Endothelial cell of hepatic sinusoid (primary cell): ENCODE measurements around the gene TYSND1.
"Not testable (repeated sequence)": the region's sequence is repeated elsewhere in the genome, so short reads cannot be mapped to it uniquely, and the experiment has no call there.

Experiments
- in situ Hi-C: cut with HindIII; loops from 2 replicates; pipeline ENCODE4 v1.10.0; 2017; ENCODE audit warnings: low sequenced_read_pairs

TYSND1 gene

DNA sequence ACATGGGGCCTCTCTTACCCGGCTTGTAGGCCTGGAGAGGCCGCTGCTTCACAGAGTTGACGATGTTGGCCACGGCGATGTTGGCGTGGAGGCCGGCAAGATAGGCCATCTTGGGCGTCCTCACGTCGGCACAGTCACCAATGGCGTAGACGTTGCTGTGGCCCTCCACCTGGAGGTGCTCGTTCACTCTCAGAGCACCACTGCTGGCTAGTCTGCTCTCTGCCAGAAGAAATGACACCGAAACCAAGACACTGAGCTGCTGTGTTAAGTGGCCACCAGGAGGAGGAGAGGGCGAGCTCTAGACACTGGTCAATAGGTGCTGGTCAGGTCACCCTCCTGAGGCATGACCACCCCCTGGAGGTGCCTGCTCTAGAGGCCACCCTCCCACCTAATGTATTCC lies 31.6 kb downstream of the TYSND1 start:
- in situ Hi-C loops: no loop called here

DNA sequence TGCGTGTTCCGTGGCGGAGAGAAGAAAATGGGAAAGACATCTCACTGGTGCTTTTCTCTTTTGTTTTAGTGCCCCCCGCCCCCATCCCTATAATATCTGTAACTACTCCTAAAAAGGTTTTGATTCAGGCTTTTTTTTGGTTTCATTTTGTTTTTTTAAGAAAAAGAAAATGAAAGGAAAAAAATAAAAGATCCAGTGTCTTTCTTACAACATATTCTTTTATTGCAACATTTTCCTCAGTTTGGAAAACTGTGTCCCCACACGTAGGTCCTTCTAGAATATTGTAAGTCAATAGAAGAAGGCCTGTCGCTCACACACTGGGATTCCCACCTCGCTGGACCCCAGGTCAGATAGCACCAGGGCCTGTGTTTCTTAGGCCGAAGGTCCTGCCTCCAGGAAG lies 34.4 kb downstream of the TYSND1 start:
- in situ Hi-C loops: no loop called here

DNA sequence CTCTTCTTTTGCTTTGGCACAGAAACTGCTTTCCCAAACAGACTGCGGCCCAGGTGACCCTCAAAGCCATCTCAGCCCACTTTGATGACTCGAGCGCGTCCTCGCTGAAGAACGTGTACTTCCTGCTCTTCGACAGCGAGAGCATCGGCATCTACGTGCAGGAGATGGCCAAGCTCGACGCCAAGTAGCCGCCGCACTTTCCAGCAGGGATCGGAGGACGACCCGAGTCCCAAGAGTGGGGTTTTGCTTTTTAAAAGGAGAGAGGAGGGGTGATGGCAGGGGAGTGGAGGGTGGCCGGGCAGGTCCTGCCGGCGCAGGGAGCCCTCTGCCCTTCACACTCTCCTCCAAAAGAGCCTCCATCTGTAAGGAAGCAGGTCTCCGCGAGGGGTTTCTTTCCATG lies 35.0 kb downstream of the TYSND1 start:
- in situ Hi-C loops: no loop called here

DNA sequence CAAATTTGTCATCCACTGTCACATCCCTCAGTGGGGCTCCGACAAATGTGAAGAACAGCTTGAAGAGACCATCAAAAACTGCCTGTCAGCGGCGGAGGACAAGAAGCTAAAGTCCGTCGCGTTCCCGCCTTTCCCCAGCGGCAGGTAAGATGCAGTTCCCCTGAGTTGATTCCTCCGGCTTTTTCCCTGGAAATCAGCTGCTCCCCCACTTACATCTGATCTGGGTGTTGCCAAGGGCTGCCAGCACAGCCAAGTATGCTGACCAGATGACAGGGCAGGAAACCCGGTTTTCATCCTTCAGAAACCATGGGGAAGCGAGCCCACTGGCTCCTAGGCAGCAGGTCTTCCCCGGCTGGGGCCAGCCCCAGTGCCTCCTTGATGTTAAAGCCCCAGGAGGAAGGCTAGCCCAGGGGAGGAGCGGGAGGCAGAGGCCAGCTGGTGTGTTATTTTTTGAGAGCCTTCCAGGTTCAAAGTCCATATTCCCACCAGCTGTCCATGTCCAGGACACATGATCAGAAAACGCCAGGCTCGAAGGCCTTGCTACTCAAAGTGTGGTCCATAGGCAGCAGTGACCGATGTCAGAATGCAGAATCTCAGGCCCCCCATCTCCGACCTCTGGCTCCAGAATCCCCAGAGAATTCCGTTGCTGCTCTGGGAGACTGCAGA lies 37.3 kb downstream of the TYSND1 start:
- in situ Hi-C loops: no loop called here

DNA sequence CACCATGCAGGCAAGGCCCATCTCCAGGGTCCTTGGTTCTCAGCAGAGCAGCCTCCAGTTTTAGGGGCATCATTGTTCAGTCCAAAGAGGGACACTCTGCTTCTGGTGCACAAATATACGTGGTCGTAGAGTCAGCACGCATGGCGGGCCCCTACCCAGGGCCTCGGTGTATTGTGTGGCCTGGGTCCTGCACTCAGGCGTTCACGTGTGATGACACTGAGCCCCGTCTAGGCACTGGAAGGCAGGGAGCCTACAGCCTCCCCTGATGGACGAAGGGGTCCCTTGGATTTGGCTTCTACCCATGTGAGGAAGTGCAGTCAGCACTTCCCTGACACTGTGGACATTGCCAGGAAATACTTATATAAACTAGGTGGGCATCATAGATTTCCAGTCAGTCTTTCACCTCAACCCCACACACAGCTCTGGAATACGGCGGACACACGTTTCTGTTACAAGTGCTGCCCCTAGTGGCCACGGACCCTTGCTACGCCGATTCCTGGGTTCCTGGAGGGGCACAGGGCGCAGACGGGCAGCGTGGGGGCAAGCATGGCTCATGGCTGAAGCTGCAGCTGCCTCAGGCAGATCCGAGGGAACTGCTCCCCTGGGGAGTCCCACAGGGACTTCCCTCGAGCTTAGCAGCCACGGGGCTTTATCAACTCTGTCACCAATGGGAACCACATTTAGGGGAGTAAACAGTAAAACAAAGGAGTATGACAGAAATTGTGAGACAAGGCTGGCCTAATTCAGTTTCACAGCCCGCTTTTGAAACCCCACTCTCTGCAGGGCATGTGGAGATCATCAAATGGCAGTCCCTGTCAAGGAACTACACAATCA lies 39.3 kb downstream of the TYSND1 start:
- in situ Hi-C loops: no loop called here

DNA sequence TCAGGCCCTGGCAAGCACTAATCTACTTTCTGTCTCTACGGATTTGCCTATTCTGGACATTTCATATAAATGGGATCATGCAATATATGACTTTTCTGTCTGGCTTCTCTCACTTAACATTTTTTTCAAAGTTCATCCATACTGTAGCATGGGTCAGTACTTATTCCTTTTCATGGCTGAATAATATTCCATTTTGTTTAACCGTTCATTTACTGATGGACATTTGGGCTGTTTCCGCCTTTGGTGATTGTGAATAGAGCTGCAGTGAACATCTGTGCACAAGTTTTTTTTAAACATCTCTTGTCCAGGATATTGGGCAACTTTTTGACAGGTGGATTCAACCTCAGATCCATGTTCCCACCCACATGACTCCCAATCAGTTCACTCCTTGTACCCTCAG lies 44.8 kb downstream of the TYSND1 start:
- in situ Hi-C loops: no loop called here

DNA sequence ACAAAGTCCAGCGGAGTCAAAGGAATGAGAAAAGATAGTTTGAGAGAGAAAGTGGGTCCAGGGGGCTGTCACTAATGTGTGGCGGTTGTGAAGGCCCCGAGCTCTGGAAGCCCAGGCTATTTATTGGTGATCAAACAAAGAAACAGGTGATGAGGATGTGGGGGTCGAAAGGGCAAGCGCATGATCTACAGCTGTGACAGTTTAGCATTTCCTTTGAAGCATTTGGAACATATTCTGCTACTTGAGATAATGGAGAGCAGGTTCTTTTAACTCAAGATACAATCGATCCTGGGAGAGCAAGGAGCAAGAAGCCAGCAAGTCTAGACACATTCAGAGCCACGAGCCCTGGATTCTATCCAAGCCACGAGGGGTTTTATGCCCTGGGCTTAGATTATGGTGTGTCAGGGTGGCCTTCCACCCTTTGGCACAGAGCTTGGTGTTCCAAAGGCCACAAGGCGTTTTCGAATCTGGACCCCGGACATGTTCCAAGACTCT lies 45.4 kb downstream of the TYSND1 start:
- in situ Hi-C loops: not testable (repeated sequence)

DNA sequence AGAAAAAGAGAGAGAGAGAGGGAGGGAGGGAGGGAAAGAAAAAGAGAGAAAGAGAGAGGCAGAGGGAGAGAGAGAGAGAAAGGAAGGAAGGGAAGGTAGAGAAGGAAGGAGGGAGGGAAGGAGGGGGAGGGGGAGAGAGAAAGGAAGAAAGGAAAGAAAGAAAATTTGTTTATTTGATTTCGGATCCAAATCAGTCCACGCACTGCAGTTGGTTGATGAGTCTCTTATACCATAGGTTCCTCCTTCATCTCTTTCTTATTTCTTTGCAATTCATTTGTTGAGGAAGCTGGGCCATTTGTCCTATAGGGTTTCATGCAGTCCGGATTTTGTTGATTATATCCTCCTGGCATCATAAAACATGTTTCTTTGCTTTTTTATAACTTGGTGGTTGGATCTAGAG lies 48.2 kb downstream of the TYSND1 start:
- in situ Hi-C loops: no loop called here

DNA sequence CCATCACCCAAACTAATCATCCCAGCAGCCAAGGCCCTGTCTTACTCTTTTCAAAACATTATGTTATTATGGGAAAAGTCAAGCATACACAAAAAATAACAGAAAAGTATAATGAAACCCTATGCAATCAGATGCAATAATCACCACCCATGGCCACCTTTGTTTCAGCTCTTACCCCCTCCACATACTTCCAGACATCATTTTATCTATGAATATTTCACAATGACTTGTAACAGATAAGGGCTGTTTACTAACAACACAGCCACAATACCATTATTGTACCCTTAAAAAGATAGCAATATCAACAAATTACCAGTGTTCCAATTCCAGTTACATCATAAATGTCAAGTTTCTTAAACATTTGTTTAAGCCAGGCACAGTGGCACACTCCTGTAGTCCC lies 49.0 kb downstream of the TYSND1 start:
- in situ Hi-C loops: no loop called here

DNA sequence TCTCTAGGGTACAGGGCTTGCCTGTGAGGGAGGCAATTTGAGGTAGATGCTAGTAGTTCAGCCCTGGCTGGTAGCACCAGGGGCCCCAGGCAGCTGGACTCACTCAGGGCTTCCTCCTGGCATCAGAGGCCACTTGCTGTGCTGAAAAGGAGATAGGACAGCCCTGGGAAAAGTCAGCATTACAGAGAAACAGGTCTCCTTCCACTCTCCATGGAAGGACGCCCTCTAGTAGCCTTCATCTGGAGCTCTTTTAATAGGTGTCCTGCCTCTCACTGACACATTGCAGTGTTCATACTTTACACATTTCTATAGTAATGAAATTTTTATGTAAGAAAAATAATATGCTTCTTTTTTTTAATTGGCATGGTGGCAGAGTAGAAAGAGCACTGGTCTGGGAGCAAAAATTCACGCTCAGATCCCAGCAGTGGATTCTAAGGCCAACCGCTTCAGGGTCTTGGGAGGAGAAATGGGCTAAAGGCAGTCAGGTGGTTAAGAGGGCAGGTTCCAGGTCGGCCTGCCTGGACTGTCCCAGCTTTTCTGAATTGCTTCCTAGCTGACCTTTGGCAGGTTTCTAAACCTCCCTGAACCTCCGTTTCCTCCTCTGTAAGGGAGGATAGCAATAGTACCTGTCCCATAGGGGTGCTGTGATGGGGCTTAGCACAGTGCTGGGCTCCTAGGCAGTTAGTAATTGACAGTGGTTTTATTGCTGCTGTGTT lies 49.6 kb downstream of the TYSND1 start:
- in situ Hi-C loops: no loop called here

DNA sequence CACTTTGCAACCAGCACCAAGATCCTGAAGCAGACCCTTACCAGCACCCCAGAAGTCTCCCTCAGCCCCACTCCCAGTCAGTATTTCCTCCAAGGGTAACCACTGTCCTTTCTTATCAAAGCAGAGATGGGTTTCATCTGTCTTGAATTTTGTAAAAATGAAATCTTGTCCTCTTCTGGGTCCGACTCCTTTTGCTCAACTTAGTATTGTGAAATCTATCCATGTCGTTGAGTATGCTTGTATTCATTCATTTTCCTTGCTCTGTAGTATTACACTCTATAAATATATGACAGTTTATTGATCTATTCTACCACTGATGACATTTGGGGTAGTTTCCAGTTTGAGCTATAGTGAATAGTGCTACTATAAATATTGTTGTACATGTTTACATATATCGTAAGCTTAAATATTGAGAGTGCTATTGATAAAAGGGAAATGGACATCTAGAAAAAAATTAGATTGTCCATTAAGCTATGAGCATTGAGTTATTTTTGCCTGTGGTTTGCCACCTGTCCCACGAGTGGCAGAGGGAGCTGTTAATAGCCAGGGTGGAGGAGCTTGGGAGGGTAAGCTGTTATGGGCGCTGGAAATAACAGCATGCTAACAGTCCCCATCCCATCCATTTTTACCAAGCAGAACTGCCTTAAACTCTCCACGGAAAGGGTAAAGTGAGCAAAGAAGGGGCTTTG lies 50.3 kb downstream of the TYSND1 start:
- in situ Hi-C loops: no loop called here

DNA sequence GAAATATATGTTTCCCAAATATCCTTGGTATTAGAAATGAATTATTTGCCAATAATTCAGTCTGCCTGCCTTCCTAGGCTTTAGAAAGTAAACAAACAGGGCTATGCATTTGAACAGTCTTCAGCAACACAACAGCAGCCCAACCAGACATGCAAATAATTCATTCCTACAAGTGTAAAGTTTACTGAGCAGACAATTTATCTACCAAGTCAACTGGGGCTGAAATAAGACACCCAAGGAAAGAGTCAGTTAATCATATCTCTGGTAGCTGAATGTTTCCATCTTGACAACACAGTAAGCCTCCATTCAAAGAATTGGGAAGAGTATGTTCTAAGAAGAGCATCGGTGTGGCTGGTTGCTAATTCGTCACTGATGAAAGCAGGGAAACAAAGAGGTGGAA lies 52.2 kb downstream of the TYSND1 start:
- in situ Hi-C loops: no loop called here

DNA sequence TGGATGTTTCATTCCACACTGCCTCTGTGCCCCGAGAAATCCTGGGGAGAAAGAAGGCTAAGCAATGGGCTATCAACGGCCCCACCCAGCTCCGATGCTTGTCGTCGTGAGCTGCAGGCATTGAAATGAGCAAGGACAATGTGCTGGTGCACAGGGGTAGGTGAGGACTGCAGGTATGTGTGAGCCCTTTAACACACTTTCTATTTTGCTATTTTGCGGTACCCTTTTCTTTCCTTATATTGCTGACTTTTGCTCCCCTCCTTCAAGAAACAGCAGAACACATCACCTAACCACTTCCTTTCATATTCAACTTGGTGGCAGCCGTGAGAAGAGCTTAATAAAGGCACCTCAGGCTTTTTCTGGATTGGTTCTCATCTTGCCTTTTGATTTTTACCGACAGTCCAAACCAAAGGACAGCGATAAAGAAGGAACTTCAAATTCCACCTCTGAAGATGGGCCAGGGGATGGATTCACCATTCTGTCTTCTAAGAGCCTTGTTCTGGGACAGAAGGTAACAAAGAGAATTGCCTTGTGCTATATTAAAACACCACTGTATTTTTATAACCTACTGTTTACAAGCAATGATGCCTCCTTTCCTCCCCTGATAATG lies 53.1 kb downstream of the TYSND1 start:
- in situ Hi-C loops: no loop called here

DNA sequence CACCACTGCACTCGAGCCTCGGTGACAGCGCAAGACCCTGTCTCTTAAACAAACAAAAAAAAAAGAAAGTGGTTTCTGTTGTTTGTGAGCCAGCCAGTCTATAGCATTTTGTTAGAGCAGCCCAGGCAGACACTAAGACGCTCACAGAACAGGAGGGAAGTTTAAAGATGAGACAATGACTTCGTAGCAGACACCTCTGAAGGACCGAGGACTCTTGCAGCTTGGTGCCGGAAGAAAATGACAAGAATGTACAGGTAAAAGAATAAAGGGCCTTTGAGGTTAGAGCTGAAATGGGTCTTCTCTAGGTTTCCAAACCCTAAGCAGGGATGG lies 54.1 kb downstream of the TYSND1 start:
- in situ Hi-C loops: no loop called here

DNA sequence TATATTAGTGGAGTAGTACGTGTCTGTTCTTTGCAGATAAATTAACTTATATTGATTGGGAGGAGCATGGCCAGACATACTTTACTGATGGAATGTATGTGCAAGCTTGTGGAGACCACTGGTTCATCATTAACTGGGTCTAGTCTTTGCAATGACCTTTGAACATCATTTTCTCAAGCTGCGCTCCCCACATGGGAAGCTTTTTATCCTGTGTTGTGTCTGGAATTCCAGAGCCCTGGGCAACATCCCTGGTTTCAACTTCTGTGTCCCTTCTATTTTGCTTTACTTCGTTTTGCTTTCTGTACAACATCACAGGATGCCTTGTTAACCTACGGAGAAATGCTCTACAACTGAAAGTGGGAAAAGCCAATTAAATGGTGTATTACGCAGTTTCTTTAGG lies 55.5 kb downstream of the TYSND1 start:
- in situ Hi-C loops: no loop called here

DNA sequence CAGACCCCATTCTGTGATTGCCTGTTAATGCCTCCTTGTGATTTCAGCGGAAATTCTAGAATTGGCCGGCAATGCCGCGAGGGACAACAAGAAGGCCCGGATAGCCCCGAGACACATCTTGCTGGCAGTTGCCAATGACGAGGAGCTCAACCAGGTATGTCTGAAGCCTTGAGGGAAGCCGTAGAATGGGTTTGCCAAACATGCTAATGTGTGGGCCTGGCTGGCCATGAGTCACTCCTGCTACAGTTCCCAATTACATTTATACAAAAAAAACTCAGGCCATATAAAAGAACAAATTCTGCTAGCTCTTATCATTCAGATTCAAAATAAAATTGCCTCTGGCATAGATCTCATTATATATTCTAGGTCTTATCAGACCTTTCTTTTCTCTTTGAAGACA lies 56.5 kb downstream of the TYSND1 start:
- in situ Hi-C loops: no loop called here

DNA sequence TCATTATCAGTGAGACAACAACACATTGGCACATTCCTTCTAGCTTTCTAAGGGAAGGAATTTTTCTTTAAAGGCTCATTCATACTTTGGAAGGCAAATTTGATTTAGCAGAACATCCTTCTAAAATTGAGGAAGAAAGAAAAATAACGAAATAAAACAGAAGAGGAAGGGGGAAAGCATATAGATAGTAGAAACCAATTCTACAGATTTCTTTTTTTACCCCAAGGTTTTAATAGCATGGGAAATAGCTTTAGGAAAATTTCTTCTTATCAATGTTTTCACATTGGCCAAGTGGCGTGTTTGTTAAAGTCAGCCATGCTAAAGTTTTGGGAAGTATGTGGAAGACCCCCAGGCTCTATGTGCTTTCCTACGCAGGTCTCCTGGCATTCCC lies 58.2 kb downstream of the TYSND1 start:
- in situ Hi-C loops: no loop called here
